ENCODE data around the gene LBP. TPM values are rescaled to one million over a fixed set of nuclear protein-coding genes. Genes with fewer than 3 reads are reported as not detected.

LBP gene
- total and polyA plus RNA-seq, 2 donors (not counting 3 experiments of a cell fraction or from before 2014, with no cell fraction given) = 0.03 TPM; not detected in 1

GRCh38 chr20:38340693-38341092 is 5.6 kb upstream of the LBP start:
- DNase-seq (ENCODE audit: low read depth, low spot score) (no peak), FAIRE-seq (no peak)
- H3K4me1 ChIP-seq (ENCODE audit: control insufficient read depth, extremely low read depth, insufficient read depth, low read length) = no peaks in the 10 kb centered on the region
- TF ChIP-seq CTCF (IDR thresholded peaks at IDR 0.05; ENCODE audit: extremely low read depth in 1 of 2, insufficient read depth in 1 of 2, low read depth in 1 of 2, low read length in 2 of 2) (no peak), POLR2A (IDR thresholded peaks at IDR 0.05; ENCODE audit: low read depth, low read length) (no peak), POLR2AphosphoS5 (IDR thresholded peaks at IDR 0.05; ENCODE audit: insufficient read depth, low read depth, low read length) (no peak), JUN (IDR thresholded peaks at IDR 0.05; ENCODE audit: borderline replicate concordance, insufficient read depth, insufficient read length, low read depth) (no peak), MAX (IDR thresholded peaks at IDR 0.05; ENCODE audit: insufficient read depth, insufficient read length) (no peak), FOS (IDR thresholded peaks at IDR 0.05; ENCODE audit: borderline replicate concordance, insufficient read depth, low read length) (no peak), MYC (IDR thresholded peaks at IDR 0.05; ENCODE audit: low read depth, low read length) (no peak), GATA2 (IDR thresholded peaks at IDR 0.05; ENCODE audit: insufficient read depth, insufficient read length, low read depth, low read length) (no peak), EZH2 (IDR thresholded peaks at IDR 0.05; ENCODE audit: borderline replicate concordance, low read depth, low read length, severe bottlenecking) (no peak)
- dilution Hi-C loops (cut with MboI; ENCODE audit: extremely low pct_ligation_motif_present, low sequenced_read_pairs) (no loop called here), intact Hi-C loops (cut with micrococcal nuclease) (no loop called here)
- H3K27me3 ChIP-seq (ENCODE audit: control insufficient read depth in 2 of 2, insufficient read depth in 2 of 2, low read length in 2 of 2) = peaks cover 0 to 3% of the 10 kb centered on the region in 2 experiments
- H3K4me3 ChIP-seq (replicated peaks in 1 of 3; ENCODE audit: insufficient read depth in 1 of 3, low read depth in 1 of 3, low read length in 3 of 3) = no peak overlapping the region
- no peaks in the 10 kb centered on the region for H3K9me3 ChIP-seq (replicated peaks; ENCODE audit: control insufficient read depth, insufficient read depth, low read length)
- no peak overlapping the region for H3K27ac ChIP-seq (ENCODE audit: insufficient read depth, low read depth, low read length)
- CTCF ChIA-PET = interaction anchor here (1.0 to 3.6 kb wide), 2 partner anchors 13 to 67 kb away, joined by 3 to 51 read pairs; no protein-coding TSS in a partner anchor
- no peak overlapping the region for H3K4me2 ChIP-seq (ENCODE audit: insufficient read depth, low read length)
- H3K36me3 ChIP-seq (ENCODE audit: control insufficient read depth in 2 of 2, extremely low read depth in 1 of 2, insufficient read depth in 2 of 2, low read length in 2 of 2) = no peaks in the 10 kb centered on the region
- POLR2A ChIA-PET = no interaction called here
- no peak overlapping the region for H3K9ac ChIP-seq (replicated peaks; ENCODE audit: extremely low read depth, insufficient read depth, low read length)
- H2AFZ ChIP-seq (ENCODE audit: low read depth, low read length) = no peak overlapping the region
- H3K79me2 ChIP-seq (ENCODE audit: control insufficient read depth, insufficient read depth, low read length) = no peaks in the 10 kb centered on the region
- no TSS peak for BruUV-seq (replicated peaks)
- H3K9me1 ChIP-seq (replicated peaks; ENCODE audit: control insufficient read depth, extremely low read depth, insufficient read depth, low read length) = no peaks in the 10 kb centered on the region
- no peaks in the 10 kb centered on the region for H4K20me1 ChIP-seq (replicated peaks; ENCODE audit: control insufficient read depth, extremely low read depth, insufficient read depth, low read length)

Measured in endothelial cell of umbilical vein (primary cell).